Activated CD8-positive, alpha-beta memory T cell treated with anti-CD3 and anti-CD28 coated beads, Interleukin-2, amount 50 U/mL, for 24 hours (primary cell): ENCODE data around the gene OSBPL10.

Experiments
- DNase-seq: peaks from one replicate; pipeline ENCODE4 v3.0.0-alpha.2; 2020; ENCODE audit errors: extremely low read depth

OSBPL10 gene

GRCh38 chr3:31772758-31773473 is 208.1 kb downstream of the OSBPL10 start:
- DNase-seq, result no peak

GRCh38 chr3:31772272-31772671 is 208.8 kb downstream of the OSBPL10 start:
- DNase-seq, result no peak

- DNase-seq, result no peak
These were observed 210.2 kb downstream of the OSBPL10 start for GRCh38 chr3:31770822-31771326.

- no peak for DNase-seq
These were observed 212.5 kb downstream of the OSBPL10 start for GRCh38 chr3:31768479-31769125.

- no peak for DNase-seq
These were observed 213.1 kb downstream of the OSBPL10 start for GRCh38 chr3:31767920-31768319.

GRCh38 chr3:31766669-31767068 is 214.4 kb downstream of the OSBPL10 start:
- DNase-seq, result no peak

- DNase-seq, result no peak
These were observed 215.2 kb downstream of the OSBPL10 start for GRCh38 chr3:31765871-31766270.

- DNase-seq, result no peak
These were observed 217.3 kb downstream of the OSBPL10 start for GRCh38 chr3:31763731-31764130.

- DNase-seq, result no peak
These were observed 218.1 kb downstream of the OSBPL10 start for GRCh38 chr3:31762888-31763351.

GRCh38 chr3:31762097-31762764 is 218.8 kb downstream of the OSBPL10 start:
- DNase-seq, result no peak

GRCh38 chr3:31760654-31761053 is 220.4 kb downstream of the OSBPL10 start:
- DNase-seq, result no peak

GRCh38 chr3:31758322-31758965 is 222.6 kb downstream of the OSBPL10 start:
- no peak for DNase-seq

GRCh38 chr3:31755926-31756658 is 225.0 kb downstream of the OSBPL10 start:
- DNase-seq, result no peak

GRCh38 chr3:31754575-31755278 is 226.3 kb downstream of the OSBPL10 start:
- DNase-seq, result no peak

GRCh38 chr3:31753050-31753425 is 228.0 kb downstream of the OSBPL10 start:
- DNase-seq, result no peak

- DNase-seq, result no peak
These were observed 228.6 kb downstream of the OSBPL10 start for GRCh38 chr3:31752305-31753049.

GRCh38 chr3:31750341-31750740 is 230.7 kb downstream of the OSBPL10 start:
- no peak for DNase-seq

GRCh38 chr3:31748933-31749295 is 232.1 kb downstream of the OSBPL10 start:
- DNase-seq, result no peak

- DNase-seq, result no peak
These were observed 232.7 kb downstream of the OSBPL10 start for GRCh38 chr3:31748281-31748932.

- DNase-seq, result no peak
These were observed 233.3 kb downstream of the OSBPL10 start for GRCh38 chr3:31747785-31748184.
